ENCODE results near the gene MROH2A.

The MROH2A gene

DNA sequence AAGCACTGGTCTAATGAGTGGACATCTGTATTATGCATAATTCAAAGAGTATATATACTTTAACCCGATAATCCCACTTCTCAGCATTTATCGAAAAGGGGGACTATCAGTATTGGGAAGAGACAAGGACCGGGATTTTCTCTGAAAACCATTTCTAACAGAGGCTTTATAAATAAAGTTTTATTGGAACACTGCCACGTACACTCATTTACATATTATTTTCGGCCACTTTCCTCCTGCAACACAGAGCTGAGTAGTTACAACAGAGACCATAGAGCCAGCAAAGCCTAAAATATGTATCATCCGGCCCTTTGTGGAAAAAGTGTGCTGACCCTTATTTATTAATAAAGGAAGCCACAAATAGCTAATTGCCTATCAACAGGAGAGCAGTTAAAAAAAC lies 73.0 kb downstream of the MROH2A start:
- TF ChIP-seq CTCF (IDR thresholded peaks at IDR 0.05; ENCODE audit: borderline replicate concordance, insufficient read depth, low read depth, low read length) = no peak
- H3K4me3 ChIP-seq (ENCODE audit: low read depth, low read length) = no peak overlapping the region

DNA sequence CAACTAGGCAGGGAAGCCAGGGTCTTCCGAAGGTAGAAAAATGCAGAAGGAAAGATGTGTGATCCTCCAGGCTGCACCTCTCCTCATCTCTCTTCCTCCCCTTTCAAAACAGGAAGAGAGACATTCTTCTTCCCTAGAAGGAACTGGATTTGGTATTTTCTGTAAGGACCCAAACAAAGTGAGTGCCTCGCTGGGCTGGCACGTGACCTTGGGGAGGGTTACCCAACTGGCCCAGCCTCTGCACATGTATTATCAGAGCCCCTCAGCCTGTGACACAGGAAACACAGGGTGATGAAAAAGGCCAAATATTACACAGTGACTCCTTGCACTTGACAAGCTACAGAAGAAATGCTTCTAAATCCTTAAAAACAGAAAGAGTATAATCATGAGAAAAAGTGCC lies 73.9 kb downstream of the MROH2A start:
- TF ChIP-seq CTCF (IDR thresholded peaks at IDR 0.05; ENCODE audit: borderline replicate concordance, insufficient read depth, low read depth, low read length) = no peak
- H3K4me3 ChIP-seq (ENCODE audit: low read depth, low read length) = no peak overlapping the region

- peak overlapping the region; percentile 67 for H3K4me3 ChIP-seq (ENCODE audit: low read depth, low read length)
These were observed 75.2 kb downstream of the MROH2A start for GRCh38 chr2:233853353-233853752.

GRCh38 chr2:233853883-233854240 lies 75.7 kb downstream of the MROH2A start:
- no peak for TF ChIP-seq CTCF (IDR thresholded peaks at IDR 0.05; ENCODE audit: borderline replicate concordance, insufficient read depth, low read depth, low read length)
- H3K4me3 ChIP-seq (ENCODE audit: low read depth, low read length) = peak overlapping the region; percentile 67

More at GRCh38 chr2:233853353-233853752, 75.2 kb downstream of the MROH2A start:
- TF ChIP-seq CTCF (IDR thresholded peaks at IDR 0.05; ENCODE audit: borderline replicate concordance, insufficient read depth, low read depth, low read length) = no peak

GRCh38 chr2:233854241-233854981 lies 76.3 kb downstream of the MROH2A start, which contains the start of gene HJURP:
HJURP (minus strand) TSS chr2:233854535; CDS start chr2:233854500, 35 bp downstream.
- H3K4me3 ChIP-seq (ENCODE audit: low read depth, low read length) = peak within 1 kb of the TSS; percentile 67
- TF ChIP-seq CTCF (IDR thresholded peaks at IDR 0.05; ENCODE audit: borderline replicate concordance, insufficient read depth, low read depth, low read length) = no peak

- no peak for TF ChIP-seq CTCF (IDR thresholded peaks at IDR 0.05; ENCODE audit: borderline replicate concordance, insufficient read depth, low read depth, low read length)
- H3K4me3 ChIP-seq (ENCODE audit: low read depth, low read length) = no peak overlapping the region
These were observed 77.2 kb downstream of the MROH2A start for GRCh38 chr2:233855345-233855744.

DNA sequence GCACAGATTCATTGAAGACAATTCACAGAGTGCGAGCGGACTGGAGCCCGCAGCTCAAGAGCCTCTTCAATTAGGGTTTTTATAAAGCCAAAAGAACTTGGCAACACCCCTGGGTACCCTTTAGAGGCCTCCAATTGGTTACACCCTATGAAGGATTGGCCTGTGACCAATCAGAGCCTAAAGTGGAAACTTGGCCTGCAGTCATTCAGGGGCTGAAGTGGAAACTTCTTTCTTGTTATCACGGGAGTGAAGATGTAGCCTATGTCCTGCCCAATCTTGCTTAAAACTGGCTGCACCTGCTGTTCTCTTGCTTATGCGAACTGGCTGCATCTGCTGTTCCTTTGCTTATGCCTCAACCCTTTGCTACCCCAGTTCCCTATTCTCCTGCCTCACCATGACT lies 78.1 kb downstream of the MROH2A start:
- no peak for TF ChIP-seq CTCF (IDR thresholded peaks at IDR 0.05; ENCODE audit: borderline replicate concordance, insufficient read depth, low read depth, low read length)
- no peak overlapping the region for H3K4me3 ChIP-seq (ENCODE audit: low read depth, low read length)
